GM12865 (cell line): ENCODE data around the gene PIK3CA.
"Not testable (repeated sequence)": the region's sequence is repeated elsewhere in the genome, so short reads cannot be mapped to it uniquely, and the experiment has no call there.

Experiments used
- DNase-seq: peaks from one replicate; pipeline ENCODE4 v3.0.0; 2010; ENCODE audit warnings: low read depth
- H3K4me3 ChIP-seq: 2 replicates; pipeline ENCODE4 v1.5.1; 2011; ENCODE audit warnings: mild to moderate bottlenecking, low read depth, low read length, control low read depth
- TF ChIP-seq, protein P1 (sequence below): IDR thresholded peaks from 2 replicates; pipeline ENCODE4 v1.5.1; 2011; ENCODE audit warnings: low read length, control low read depth, low read depth, inconsistent platforms; ENCODE audit not compliant: insufficient read depth; ENCODE audit errors: missing control alignments

Gene PIK3CA

GRCh38 chr3:179194931-179195330 is 46.8 kb downstream of the PIK3CA start:
- no peak for DNase-seq
- TF ChIP-seq, protein P1, sequence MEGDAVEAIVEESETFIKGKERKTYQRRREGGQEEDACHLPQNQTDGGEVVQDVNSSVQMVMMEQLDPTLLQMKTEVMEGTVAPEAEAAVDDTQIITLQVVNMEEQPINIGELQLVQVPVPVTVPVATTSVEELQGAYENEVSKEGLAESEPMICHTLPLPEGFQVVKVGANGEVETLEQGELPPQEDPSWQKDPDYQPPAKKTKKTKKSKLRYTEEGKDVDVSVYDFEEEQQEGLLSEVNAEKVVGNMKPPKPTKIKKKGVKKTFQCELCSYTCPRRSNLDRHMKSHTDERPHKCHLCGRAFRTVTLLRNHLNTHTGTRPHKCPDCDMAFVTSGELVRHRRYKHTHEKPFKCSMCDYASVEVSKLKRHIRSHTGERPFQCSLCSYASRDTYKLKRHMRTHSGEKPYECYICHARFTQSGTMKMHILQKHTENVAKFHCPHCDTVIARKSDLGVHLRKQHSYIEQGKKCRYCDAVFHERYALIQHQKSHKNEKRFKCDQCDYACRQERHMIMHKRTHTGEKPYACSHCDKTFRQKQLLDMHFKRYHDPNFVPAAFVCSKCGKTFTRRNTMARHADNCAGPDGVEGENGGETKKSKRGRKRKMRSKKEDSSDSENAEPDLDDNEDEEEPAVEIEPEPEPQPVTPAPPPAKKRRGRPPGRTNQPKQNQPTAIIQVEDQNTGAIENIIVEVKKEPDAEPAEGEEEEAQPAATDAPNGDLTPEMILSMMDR = no peak
- H3K4me3 ChIP-seq = no peak overlapping the region

DNA sequence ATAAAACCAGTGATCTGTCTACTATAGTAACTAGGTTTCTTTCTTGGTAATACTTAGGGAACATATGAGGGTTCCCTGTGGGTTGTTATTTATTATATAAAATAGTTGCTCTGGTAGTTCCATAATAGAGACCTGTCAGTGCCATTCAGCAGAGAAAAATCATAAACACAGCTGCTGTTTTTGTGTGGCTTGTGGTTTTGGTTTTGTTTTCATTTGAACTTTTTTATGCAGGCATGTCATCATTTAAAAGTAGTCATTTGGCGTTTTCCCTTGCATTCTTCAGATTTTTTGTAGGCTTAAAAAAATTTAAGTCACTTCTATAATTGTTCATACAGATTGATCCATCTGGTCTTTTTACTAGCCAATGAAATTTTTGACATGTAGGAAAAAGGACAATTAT is 47.9 kb downstream of the PIK3CA start:
- peak; percentile 62 for DNase-seq
- no peak overlapping the region for H3K4me3 ChIP-seq
- TF ChIP-seq, protein P1 = no peak

DNA sequence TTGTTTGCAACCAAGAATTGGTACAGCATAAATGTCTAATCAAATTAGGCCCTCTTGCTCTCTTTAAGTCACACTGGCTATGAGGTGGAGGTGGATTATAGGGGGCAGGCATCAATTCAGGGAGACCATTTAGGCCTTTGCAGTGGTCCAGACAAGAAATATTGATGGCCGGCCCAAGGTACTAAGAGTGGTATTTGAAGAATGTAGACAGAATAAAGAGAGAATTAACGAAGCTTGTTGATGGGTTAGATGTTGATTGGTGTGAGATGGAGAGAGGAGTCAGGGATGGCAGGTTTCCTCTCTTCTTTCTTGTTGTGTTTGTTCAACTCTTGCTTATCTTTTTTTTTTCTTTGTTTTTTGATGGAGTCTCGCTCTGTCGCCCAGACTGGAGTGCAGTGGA is 48.5 kb downstream of the PIK3CA start:
- no peak for DNase-seq
- TF ChIP-seq, protein P1 = no peak
- no peak overlapping the region for H3K4me3 ChIP-seq

DNA sequence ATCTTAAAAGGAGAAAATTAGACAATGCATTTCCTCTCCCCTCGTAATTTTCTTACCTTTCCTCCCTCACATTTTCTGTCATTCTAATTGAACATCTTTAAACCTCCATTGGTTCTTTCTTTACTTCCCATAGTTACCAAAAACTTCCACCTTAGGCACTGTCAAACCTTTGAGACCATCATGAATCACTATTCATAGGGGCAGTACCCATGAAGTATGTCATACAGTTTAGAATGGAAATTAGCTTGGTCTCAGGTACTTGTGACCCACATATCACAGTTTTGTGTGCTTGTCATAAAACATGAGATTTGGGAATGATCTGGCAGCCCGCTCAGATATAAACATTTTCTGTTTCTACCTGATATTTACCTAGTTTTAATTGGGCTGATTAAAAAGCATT is 52.6 kb downstream of the PIK3CA start:
- no peak for DNase-seq
- no peak overlapping the region for H3K4me3 ChIP-seq
- TF ChIP-seq, protein P1 = no peak

DNA sequence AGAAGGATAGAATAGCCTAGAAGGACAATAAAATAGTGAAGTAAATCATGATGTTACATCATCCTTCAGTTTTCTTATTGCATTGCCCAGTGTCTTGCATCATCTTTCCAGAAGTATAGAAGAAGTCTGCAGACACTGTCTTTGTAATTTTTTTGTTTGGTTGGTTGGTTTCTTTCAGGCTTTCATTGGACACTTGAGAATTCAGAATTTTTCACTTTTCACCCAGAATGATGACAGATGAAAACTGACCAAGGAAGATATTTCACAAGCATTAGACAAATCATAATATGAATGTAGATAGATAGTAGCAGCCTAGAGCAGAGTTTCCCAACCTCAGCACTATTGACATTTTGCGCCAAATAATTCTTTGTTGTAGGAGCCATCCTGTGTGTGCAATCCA is 67.4 kb downstream of the PIK3CA start:
- not testable (repeated sequence) for H3K4me3 ChIP-seq, DNase-seq

GRCh38 chr3:179218213-179218612 is 70.1 kb downstream of the PIK3CA start:
- not testable (repeated sequence) for DNase-seq, H3K4me3 ChIP-seq

DNA sequence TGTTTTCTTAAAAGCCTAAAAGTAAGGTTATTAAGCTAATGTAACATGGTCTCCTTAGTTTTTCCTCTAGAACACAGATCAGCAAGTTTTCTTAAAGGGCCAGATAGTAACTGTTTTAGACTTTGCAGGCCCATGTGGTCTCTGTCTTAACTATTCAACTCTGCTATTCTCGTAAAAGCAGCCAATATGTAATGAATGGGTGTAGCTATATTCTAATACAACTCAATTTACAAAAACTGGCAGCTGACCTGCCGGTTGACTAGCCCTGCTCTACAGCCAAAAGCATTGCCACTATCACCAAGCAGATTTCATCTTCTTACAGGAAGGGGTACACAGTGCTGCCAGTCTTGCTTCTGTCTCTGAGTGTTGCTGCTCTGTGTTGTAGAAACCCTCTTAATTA is 75.4 kb downstream of the PIK3CA start:
- TF ChIP-seq, protein P1 = no peak
- DNase-seq = no peak
- H3K4me3 ChIP-seq = no peak overlapping the region

DNA sequence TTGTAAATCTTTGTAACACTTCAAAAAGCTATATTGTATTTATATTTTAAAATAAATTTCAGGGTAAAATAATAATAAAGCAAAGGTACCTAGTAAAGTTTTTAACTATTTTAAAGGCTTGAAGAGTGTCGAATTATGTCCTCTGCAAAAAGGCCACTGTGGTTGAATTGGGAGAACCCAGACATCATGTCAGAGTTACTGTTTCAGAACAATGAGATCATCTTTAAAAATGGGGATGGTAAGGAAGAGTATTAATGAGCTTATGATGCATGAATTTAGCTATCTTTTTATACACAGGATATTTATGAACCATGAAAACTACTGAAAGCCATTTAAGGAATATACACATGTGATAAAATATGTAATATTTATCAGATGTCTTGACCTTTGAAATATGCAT is 76.4 kb downstream of the PIK3CA start:
- no peak for DNase-seq
- TF ChIP-seq, protein P1 = no peak
- no peak overlapping the region for H3K4me3 ChIP-seq
